Activated B cell treated with CpG ODN at 0.5 μM for 24 hours (primary cell): ENCODE results near the gene SLC12A7. TPM values are rescaled to one million over a fixed set of nuclear protein-coding genes. Genes with fewer than 3 reads are reported as not detected.
"Not testable (repeated sequence)": the region's sequence is repeated elsewhere in the genome, so short reads cannot be mapped to it uniquely, and the experiment has no call there.

ENCODE experiments used
- ATAC-seq: fragments of 200-7000 bp; cut with Tn5 transposase; one replicate; pipeline ENCODE4 v1.10.0; 2021; ENCODE audit warnings: low read depth, mild to moderate bottlenecking, moderate library complexity
- CTCF ChIA-PET: fragments of 350-600 bp; sonication (Branson Sonifier 250); formaldehyde crosslinking; loops from one replicate; lab custom pipeline; 2021; ENCODE audit warnings: antibody characterized with exemption; lab: Charles Lee
- POLR2A ChIA-PET: fragments of 350-600 bp; sonication (Branson Sonifier 250); formaldehyde crosslinking; loops from one replicate; lab custom pipeline; 2021; ENCODE audit warnings: antibody characterized with exemption; lab: Charles Lee
- DNase-seq: peaks from one replicate; pipeline ENCODE4 v3.0.0; 2022
- H3K27ac Mint-ChIP-seq: one replicate; pipeline ENCODE4 v1.8.0; 2020; ENCODE audit warnings: mixed read lengths
- H3K27me3 Mint-ChIP-seq: one replicate; pipeline ENCODE4 v1.8.0; 2021; ENCODE audit warnings: mixed read lengths
- H3K36me3 Mint-ChIP-seq: one replicate; pipeline ENCODE4 v1.8.0; 2021; ENCODE audit warnings: low read depth, mixed read lengths
- H3K4me1 Mint-ChIP-seq: one replicate; pipeline ENCODE4 v1.8.0; 2021; ENCODE audit warnings: mixed read lengths
- H3K4me3 Mint-ChIP-seq: one replicate; pipeline ENCODE4 v1.8.0; 2020; ENCODE audit warnings: mild to moderate bottlenecking, mixed read lengths
- H3K9me3 Mint-ChIP-seq: one replicate; pipeline ENCODE4 v1.8.0; 2020; ENCODE audit warnings: mixed read lengths
- intact Hi-C: fragments of 100-400 bp; cut with micrococcal nuclease; formaldehyde crosslinking; loops from one replicate; pipeline ENCODE4 v1.15.1; 2024
- total RNA-seq: library from RNA; stranded (reverse); gene quantifications from 2 replicates; pipeline ENCODE4 v1.2.3, GENCODE V29; 2022
- TF ChIP-seq, protein P1 (sequence below): fragments of 200-600 bp; IDR thresholded peaks from one replicate; pipeline ENCODE4 v1.8.0; 2022; ENCODE audit warnings: antibody characterized with exemption, mild to moderate bottlenecking

The SLC12A7 gene
- total RNA-seq, 1 donor from 2014 or later: 23.3 TPM

DNA sequence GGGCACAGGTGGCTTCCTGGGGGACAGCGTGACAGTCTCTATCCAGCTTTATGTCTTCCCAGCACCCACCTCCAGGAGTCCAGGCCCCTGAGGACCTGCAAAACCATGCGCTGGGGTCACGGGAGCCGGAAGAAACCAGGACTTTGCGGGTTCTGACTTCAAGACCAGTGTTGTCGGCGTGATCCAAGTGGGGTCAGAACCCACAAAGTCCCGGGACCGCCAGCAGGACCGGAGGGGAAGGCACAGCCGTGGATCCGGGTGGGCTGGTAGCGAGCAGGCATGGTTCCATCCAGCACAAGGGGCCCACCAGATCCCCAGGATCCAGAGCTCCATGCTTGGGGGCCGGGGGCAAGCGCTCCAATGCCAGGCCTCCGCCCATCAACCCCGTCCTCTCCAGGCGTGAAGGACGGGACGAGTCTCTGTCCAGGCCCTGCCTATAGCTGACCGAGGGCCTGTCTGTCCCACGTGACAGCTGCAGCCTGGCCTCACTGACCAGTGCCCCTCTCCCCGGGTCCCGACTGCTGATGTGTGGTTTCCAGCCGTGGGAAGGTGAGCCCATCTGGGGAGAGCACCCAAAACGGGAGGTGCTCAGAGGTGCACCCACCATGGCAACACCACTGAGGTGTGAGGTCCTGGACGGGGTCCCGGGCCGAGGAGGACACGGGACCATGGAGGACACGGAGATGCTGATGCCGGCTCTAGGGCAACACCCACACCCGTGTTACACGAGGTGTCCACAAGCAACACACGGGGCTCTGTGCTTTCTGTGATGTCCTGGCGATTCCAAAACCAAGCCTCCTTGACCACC lies 48.9 kb downstream of the SLC12A7 start:
- TF ChIP-seq, protein P1, sequence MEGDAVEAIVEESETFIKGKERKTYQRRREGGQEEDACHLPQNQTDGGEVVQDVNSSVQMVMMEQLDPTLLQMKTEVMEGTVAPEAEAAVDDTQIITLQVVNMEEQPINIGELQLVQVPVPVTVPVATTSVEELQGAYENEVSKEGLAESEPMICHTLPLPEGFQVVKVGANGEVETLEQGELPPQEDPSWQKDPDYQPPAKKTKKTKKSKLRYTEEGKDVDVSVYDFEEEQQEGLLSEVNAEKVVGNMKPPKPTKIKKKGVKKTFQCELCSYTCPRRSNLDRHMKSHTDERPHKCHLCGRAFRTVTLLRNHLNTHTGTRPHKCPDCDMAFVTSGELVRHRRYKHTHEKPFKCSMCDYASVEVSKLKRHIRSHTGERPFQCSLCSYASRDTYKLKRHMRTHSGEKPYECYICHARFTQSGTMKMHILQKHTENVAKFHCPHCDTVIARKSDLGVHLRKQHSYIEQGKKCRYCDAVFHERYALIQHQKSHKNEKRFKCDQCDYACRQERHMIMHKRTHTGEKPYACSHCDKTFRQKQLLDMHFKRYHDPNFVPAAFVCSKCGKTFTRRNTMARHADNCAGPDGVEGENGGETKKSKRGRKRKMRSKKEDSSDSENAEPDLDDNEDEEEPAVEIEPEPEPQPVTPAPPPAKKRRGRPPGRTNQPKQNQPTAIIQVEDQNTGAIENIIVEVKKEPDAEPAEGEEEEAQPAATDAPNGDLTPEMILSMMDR: no peak
- DNase-seq (no peak), ATAC-seq (no peak)
- Mint-ChIP-seq H3K27me3 (no peaks in the 10 kb centered on the region), H3K4me1 (no peaks in the 10 kb centered on the region), H3K4me3 (no peak overlapping the region), H3K36me3 (peaks cover 29% of the 10 kb centered on the region), H3K9me3 (no peaks in the 10 kb centered on the region), H3K27ac (no peak overlapping the region)
- ChIA-PET CTCF (no interaction called here), POLR2A (no interaction called here)
- intact Hi-C loops: no loop called here

- no peaks in the 10 kb centered on the region for H3K4me1 Mint-ChIP-seq
- H3K4me3 Mint-ChIP-seq: no peak overlapping the region
- TF ChIP-seq, protein P1: no peak
- H3K27me3 Mint-ChIP-seq: no peaks in the 10 kb centered on the region
- H3K36me3 Mint-ChIP-seq: peaks cover 35% of the 10 kb centered on the region
- intact Hi-C loops: no loop called here
- ChIA-PET CTCF (no interaction called here), POLR2A (no interaction called here)
- DNase-seq (no peak), ATAC-seq (no peak)
- no peaks in the 10 kb centered on the region for H3K9me3 Mint-ChIP-seq
- no peak overlapping the region for H3K27ac Mint-ChIP-seq
These were observed 49.9 kb downstream of the SLC12A7 start for GRCh38 chr5:1061916-1062315.

DNA sequence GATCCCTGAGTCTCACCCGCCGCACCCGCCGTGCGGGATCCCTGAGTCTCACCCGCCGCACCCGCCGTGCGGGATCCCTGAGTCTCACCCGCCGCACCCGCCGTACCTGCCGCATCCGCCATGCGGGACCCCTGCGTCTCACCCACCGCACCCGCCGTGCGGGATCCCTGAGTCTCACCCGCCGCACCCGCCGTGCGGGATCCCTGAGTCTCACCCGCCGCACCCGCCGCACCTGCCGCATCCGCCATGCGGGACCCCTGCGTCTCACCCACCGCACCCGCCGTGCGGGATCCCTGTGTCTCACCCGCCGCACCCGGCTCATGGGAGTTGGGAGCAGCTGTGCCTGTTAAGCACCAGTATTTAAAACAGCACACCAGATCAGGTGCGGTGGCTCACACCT lies 50.6 kb downstream of the SLC12A7 start:
- H3K4me1 Mint-ChIP-seq, DNase-seq, ATAC-seq, H3K27ac Mint-ChIP-seq, intact Hi-C loops, H3K9me3 Mint-ChIP-seq, H3K27me3 Mint-ChIP-seq, H3K4me3 Mint-ChIP-seq, CTCF ChIA-PET, POLR2A ChIA-PET: not testable (repeated sequence)
- peaks cover 32% of the 10 kb centered on the region for H3K36me3 Mint-ChIP-seq

GRCh38 chr5:1060535-1060981 lies 51.3 kb downstream of the SLC12A7 start:
- Mint-ChIP-seq H3K27ac (no peak overlapping the region), H3K4me1 (no peaks in the 10 kb centered on the region), H3K4me3 (no peak overlapping the region), H3K9me3 (no peaks in the 10 kb centered on the region), H3K36me3 (peaks cover 33% of the 10 kb centered on the region), H3K27me3 (no peaks in the 10 kb centered on the region)
- POLR2A ChIA-PET: no interaction called here
- CTCF ChIA-PET: no interaction called here
- TF ChIP-seq, protein P1: no peak
- DNase-seq: no peak
- ATAC-seq: no peak
- intact Hi-C loops: no loop called here

DNA sequence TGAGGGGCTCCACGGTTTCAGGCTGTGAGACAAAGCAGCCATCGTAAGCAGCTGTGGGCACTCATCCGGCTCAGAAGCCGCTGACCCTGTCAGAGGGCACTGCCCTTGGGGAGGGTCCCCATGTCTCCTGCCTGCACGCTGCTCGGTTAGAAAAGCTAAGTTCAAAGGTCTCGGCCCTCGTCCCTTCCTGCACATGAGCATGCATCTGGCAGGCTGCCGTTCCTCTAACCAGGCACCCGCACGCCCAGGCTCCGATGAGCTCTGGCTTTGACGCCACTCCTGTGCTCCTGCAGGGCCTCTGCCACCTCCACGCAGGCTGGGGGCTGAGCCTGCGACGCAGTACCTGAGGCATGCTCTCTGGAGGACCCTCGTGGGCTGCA lies 52.0 kb downstream of the SLC12A7 start:
- ChIA-PET POLR2A (no interaction called here), CTCF (no interaction called here)
- H3K4me1 Mint-ChIP-seq: no peaks in the 10 kb centered on the region
- TF ChIP-seq, protein P1: no peak
- DNase-seq (no peak), ATAC-seq (no peak)
- intact Hi-C loops: no loop called here
- H3K4me3 Mint-ChIP-seq: no peak overlapping the region
- no peak overlapping the region for H3K27ac Mint-ChIP-seq
- H3K9me3 Mint-ChIP-seq: no peaks in the 10 kb centered on the region
- H3K27me3 Mint-ChIP-seq: no peaks in the 10 kb centered on the region
- peaks cover 38% of the 10 kb centered on the region for H3K36me3 Mint-ChIP-seq
